DND-41 (cell line): ENCODE results near the gene CALM1.
"Not testable (repeated sequence)": the region's sequence is repeated elsewhere in the genome, so short reads cannot be mapped to it uniquely, and the experiment has no call there.

ENCODE experiments used
- ATAC-seq: fragments of 200-7000 bp; cut with Tn5 transposase; 3 replicates; pipeline ENCODE4 v1.9.1; 2021; ENCODE audit warnings: low read depth; ENCODE audit not compliant: insufficient read depth
- DNase-seq: peaks from one replicate; pipeline ENCODE4 v3.0.0-alpha.2; 2020
- H2AFZ ChIP-seq: 2 replicates; pipeline ENCODE4 v1.6.0; 2012; ENCODE audit warnings: low read depth, low read length
- H3K27ac ChIP-seq: 2 replicates; pipeline ENCODE4 v1.5.1; 2012; ENCODE audit warnings: low read length, inconsistent platforms
- H3K27me3 ChIP-seq: fragments of 200-600 bp; sonication (generic); 2 replicates; pipeline ENCODE4 v1.6.0; 2012; ENCODE audit warnings: low read length, mild to moderate bottlenecking, inconsistent platforms; ENCODE audit not compliant: insufficient read depth, poor library complexity
- H3K36me3 ChIP-seq: 2 replicates; pipeline ENCODE4 v1.5.1; 2012; ENCODE audit warnings: low read length, inconsistent platforms; ENCODE audit not compliant: insufficient read depth
- H3K4me1 ChIP-seq: 2 replicates; pipeline ENCODE4 v1.5.1; 2012; ENCODE audit warnings: mild to moderate bottlenecking, low read length; ENCODE audit not compliant: insufficient read depth
- H3K4me2 ChIP-seq: 2 replicates; pipeline ENCODE4 v1.6.0; 2012; ENCODE audit warnings: mild to moderate bottlenecking, moderate library complexity, low read length, inconsistent platforms; ENCODE audit not compliant: insufficient read depth
- H3K4me3 ChIP-seq, 2 experiments: fragments of 200-600 bp in 1 of 2; shearing (Covaris generic) in 1 of 2; 2 replicates each; pipeline ENCODE4 v1.5.1; 2012 to 2016; ENCODE audit warnings: inconsistent platforms in 2 of 2, low read length in 2 of 2, mild to moderate bottlenecking in 2 of 2, low read depth in 1 of 2, moderate library complexity in 1 of 2
- H3K79me2 ChIP-seq: 2 replicates; pipeline ENCODE4 v1.6.0; 2012; ENCODE audit warnings: low read length, inconsistent platforms; ENCODE audit not compliant: insufficient read depth
- H3K9ac ChIP-seq: 2 replicates; pipeline ENCODE4 v1.6.0; 2012; ENCODE audit warnings: low read depth, mild to moderate bottlenecking, inconsistent platforms, low read length, moderate library complexity
- H3K9me3 ChIP-seq: 2 replicates; pipeline ENCODE4 v1.5.1; 2012; ENCODE audit warnings: low read length, moderate library complexity, mild to moderate bottlenecking, inconsistent platforms; ENCODE audit not compliant: insufficient read depth, severe bottlenecking
- H4K20me1 ChIP-seq: 2 replicates; pipeline ENCODE4 v1.6.0; 2012; ENCODE audit warnings: low read length; ENCODE audit not compliant: insufficient read depth
- CTCF ChIP-seq: IDR thresholded peaks from 2 replicates; pipeline ENCODE4 v1.5.1; 2012; ENCODE audit warnings: borderline replicate concordance, low read length, moderate library complexity, mild to moderate bottlenecking; ENCODE audit not compliant: poor library complexity, severe bottlenecking; ENCODE audit errors: extremely low read depth
- EZH2 ChIP-seq: IDR thresholded peaks from 3 replicates; pipeline ENCODE4 v1.6.1; 2012; ENCODE audit warnings: borderline replicate concordance, low read depth, mild to moderate bottlenecking, moderate library complexity, low read length, inconsistent platforms; ENCODE audit not compliant: severe bottlenecking

CALM1 gene

GRCh38 chr14:90393966-90394365, 2.9 kb upstream of the CALM1 start:
- no peak overlapping the region for H2AFZ ChIP-seq
- no peaks in the 10 kb centered on the region for H3K9me3 ChIP-seq
- peaks cover 3% of the 10 kb centered on the region for H3K27me3 ChIP-seq
- H3K9ac ChIP-seq = no peak overlapping the region
- no peak for ATAC-seq
- H3K4me3 ChIP-seq = no peak overlapping the region
- TF ChIP-seq EZH2 = no peak
- no peak for TF ChIP-seq CTCF
- no peak overlapping the region for H3K4me2 ChIP-seq
- DNase-seq = no peak
- no peaks in the 10 kb centered on the region; the same call in 1 of the 2 replicates for H3K36me3 ChIP-seq
- peaks cover 14% of the 10 kb centered on the region for H3K4me1 ChIP-seq
- H3K27ac ChIP-seq = no peak overlapping the region
- peaks cover 9% of the 10 kb centered on the region for H4K20me1 ChIP-seq
- peaks cover 17% of the 10 kb centered on the region for H3K79me2 ChIP-seq

- Histone ChIP-seq H3K79me2 (peaks cover 25% of the 10 kb centered on the region), H4K20me1 (peaks cover 17% of the 10 kb centered on the region), H3K4me1 (peaks cover 22% of the 10 kb centered on the region)
- ATAC-seq, H3K9ac ChIP-seq, H3K27ac ChIP-seq, H3K27me3 ChIP-seq, H3K4me3 ChIP-seq, H3K9me3 ChIP-seq, H2AFZ ChIP-seq, H3K36me3 ChIP-seq, H3K4me2 ChIP-seq, DNase-seq: not testable (repeated sequence)
Measured at GRCh38 chr14:90394782-90395181, 2.0 kb upstream of the CALM1 start.

GRCh38 chr14:90397425-90398314, 841 bp downstream of the CALM1 start:
- peak overlapping the region; percentile 60; the same call in 1 of the 2 replicates for H2AFZ ChIP-seq
- H3K27ac ChIP-seq = peak overlapping the region; percentile 90

More at GRCh38 chr14:90397425-90398314, 841 bp downstream of the CALM1 start:
- peak overlapping the region; percentile 87 for H3K4me2 ChIP-seq
- H3K79me2 ChIP-seq = peaks cover 41% of the 10 kb centered on the region
- H3K36me3 ChIP-seq = peaks cover 35% of the 10 kb centered on the region
- H3K9ac ChIP-seq = peak overlapping the region; percentile 78
- peaks cover 45% of the 10 kb centered on the region for H4K20me1 ChIP-seq
- peak overlapping the region; percentile 79 to 89; a peak in 3 of 4 replicates for H3K4me3 ChIP-seq
- H3K27me3 ChIP-seq = peaks cover 3% of the 10 kb centered on the region
- H3K9me3 ChIP-seq = no peaks in the 10 kb centered on the region
- TF ChIP-seq EZH2 (no peak), CTCF (no peak)
- ATAC-seq (peak; percentile 76), DNase-seq (peak; percentile 91)
- H3K4me1 ChIP-seq = peaks cover 27% of the 10 kb centered on the region
